NB4 (cell line): ENCODE measurements around the gene AHRR.
"Not testable (repeated sequence)": the region's sequence is repeated elsewhere in the genome, so short reads cannot be mapped to it uniquely, and the experiment has no call there.

ENCODE experiments used
- DNase-seq: peaks from one replicate; pipeline ENCODE4 v3.0.0; 2010; ENCODE audit warnings: low read depth
- H3K4me3 ChIP-seq: one replicate; pipeline ENCODE4 v1.5.1; 2011; ENCODE audit warnings: mild to moderate bottlenecking, low read depth, low read length, moderate library complexity
- CTCF ChIP-seq: IDR thresholded peaks from one replicate; pipeline ENCODE4 v1.5.1; 2012; ENCODE audit warnings: low read depth, low read length
- MAX ChIP-seq: IDR thresholded peaks from 2 replicates; pipeline ENCODE4 v1.6.1; 2011; ENCODE audit warnings: low read depth, low read length
- MYC ChIP-seq: IDR thresholded peaks from 2 replicates; pipeline ENCODE4 v1.6.1; 2011; ENCODE audit warnings: low read depth, low read length
- POLR2A ChIP-seq: IDR thresholded peaks from 2 replicates; pipeline ENCODE4 v1.6.1; 2011; ENCODE audit warnings: mild to moderate bottlenecking; ENCODE audit not compliant: insufficient read length; ENCODE audit errors: extremely low read depth

The AHRR gene

GRCh38 chr5:378976-379742 is 57.6 kb downstream of the AHRR start:
- peak; percentile 31 for TF ChIP-seq POLR2A
- peak; percentile 44 for TF ChIP-seq MYC
- peak; percentile 58 for TF ChIP-seq MAX
- no peak for TF ChIP-seq CTCF
- H3K4me3 ChIP-seq, result peak overlapping the region; percentile 32
- DNase-seq, result peak; percentile 11

- DNase-seq, result peak; percentile 76
- TF ChIP-seq POLR2A (no peak), MAX (0 out of 2 replicates have a peak, but pooled peaks have one; percentile 15), CTCF (no peak), MYC (0 out of 2 replicates have a peak, but pooled peaks have one; percentile 16)
- peak overlapping the region; percentile 32 for H3K4me3 ChIP-seq
Measured at GRCh38 chr5:380701-381309, 59.3 kb downstream of the AHRR start.

GRCh38 chr5:383066-383465 is 61.6 kb downstream of the AHRR start:
- no peak for DNase-seq
- TF ChIP-seq MYC, result no peak
- no peak for TF ChIP-seq POLR2A
- TF ChIP-seq MAX, result no peak
- TF ChIP-seq CTCF, result no peak

DNA sequence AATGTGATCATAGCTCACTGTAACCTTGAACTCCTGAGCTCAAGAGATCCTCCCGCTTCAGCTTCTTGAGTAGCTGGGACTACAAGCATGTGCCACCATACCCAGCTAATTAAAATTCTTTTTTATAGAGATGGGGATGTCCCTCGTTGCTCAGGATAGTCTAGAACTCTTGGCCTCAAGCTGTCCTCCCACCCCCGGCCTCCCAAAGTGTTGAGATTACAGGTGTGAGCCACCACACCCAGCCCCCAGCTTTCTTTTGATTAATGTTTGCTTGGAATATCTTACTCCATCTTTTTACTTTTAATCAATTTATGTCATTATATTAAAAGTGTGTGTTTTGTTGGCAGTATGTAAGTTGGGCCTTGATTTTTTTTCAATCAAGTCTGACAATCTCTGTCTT is 62.1 kb downstream of the AHRR start:
- DNase-seq, result no peak
- TF ChIP-seq POLR2A (no peak), MAX (no peak), MYC (no peak), CTCF (no peak)
- H3K4me3 ChIP-seq, result no peak overlapping the region

More at GRCh38 chr5:383066-383465, 61.6 kb downstream of the AHRR start:
- no peak overlapping the region for H3K4me3 ChIP-seq

- not testable (repeated sequence) for H3K4me3 ChIP-seq, DNase-seq
Measured at GRCh38 chr5:384576-384975, 63.1 kb downstream of the AHRR start.

DNA sequence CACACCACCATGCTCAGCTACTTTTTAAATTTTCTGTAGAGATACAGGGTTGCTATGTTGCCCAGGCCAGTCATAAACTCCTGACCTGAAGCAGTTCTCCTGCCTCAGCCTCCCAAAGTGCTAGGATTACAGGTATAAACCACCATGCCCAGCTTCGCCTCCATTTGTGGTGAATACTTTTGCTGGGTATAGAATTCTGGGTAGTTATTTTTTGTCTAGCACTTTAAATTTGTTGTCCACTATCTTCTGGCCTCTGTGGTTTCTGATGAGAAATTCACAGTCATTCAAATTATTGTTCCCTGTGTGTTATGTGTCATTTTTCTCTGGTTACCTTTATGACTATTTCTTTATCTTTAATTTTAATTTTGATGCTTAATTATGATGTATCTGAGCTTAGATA is 63.8 kb downstream of the AHRR start:
- DNase-seq, result no peak
- TF ChIP-seq MYC (no peak), POLR2A (no peak), MAX (no peak), CTCF (no peak)
- H3K4me3 ChIP-seq, result no peak overlapping the region
